SK-N-MC (cell line): Measurements from ENCODE around the gene PTPN14.

Source experiments
- EZH2 ChIP-seq: fragments of 200-600 bp; sonication (generic); IDR thresholded peaks from one replicate; pipeline ENCODE4 v1.6.1; 2017; ENCODE audit warnings: antibody characterized with exemption
- FOXP2 ChIP-seq: optimal IDR thresholded peaks from 2 replicates; pipeline ENCODE3; 2011; ENCODE audit warnings: mild to moderate bottlenecking, moderate library complexity; ENCODE audit not compliant: insufficient read depth; ENCODE audit errors: extremely low read length, control extremely low read depth
- POLR2AphosphoS5 ChIP-seq: IDR thresholded peaks from 2 replicates; pipeline ENCODE4 v1.6.1; 2012; ENCODE audit warnings: mild to moderate bottlenecking, low read depth, low read length, borderline replicate concordance

DNA sequence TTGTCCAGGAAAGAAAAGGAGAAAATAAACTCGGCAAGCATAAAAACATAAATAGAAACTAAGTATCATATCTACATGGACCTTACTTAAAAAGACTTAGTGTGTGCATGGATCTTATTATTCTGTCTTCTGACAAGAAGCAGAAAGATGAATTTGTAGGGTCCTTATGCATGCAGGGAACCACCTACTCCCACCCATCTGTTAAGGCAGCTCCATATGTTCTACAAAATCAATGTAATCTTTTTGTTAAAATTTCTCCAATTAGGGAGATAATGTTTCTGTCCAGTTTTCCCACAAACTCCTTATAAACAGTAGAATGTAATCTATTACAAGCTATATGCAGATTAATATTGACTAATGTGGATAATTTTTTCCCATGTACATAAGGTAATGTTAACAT is 13.9 kb upstream of the PTPN14 start:
- TF ChIP-seq POLR2AphosphoS5 (no peak), EZH2 (no peak), FOXP2 (no peak)
